GM12875 (cell line): Measurements from ENCODE around the gene ATP11A.

Source experiments
- H3K4me3 ChIP-seq: one replicate; pipeline ENCODE4 v1.5.1; 2011; ENCODE audit warnings: low read depth, low read length, control low read depth
- CTCF ChIP-seq: IDR thresholded peaks from 2 replicates; pipeline ENCODE4 v1.5.1; 2011; ENCODE audit warnings: low read depth, mild to moderate bottlenecking, control low read depth, inconsistent platforms, low read length, moderate library complexity, borderline replicate concordance; ENCODE audit not compliant: insufficient read depth

ATP11A gene

DNA sequence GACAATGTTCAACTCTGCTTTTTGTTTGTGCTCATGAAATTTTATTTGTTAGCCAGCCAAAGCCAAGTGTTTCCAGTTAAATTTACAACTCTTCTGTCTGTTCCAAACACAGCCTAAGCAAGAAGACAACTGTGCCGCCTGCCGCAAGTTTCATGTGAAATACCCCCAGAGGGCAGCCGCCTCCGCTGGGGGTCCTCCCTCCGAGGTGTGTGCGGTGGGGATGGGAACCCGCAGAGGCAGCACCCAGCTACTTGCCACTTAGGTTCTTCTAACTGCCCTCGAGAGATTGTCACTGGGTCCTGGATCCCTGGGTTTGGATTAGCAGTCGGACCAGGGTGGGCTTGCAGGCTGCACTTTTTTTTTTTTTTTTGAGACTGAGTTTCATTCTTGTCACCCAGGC lies 28.5 kb downstream of the ATP11A start:
- no peak for TF ChIP-seq CTCF
- no peak overlapping the region for H3K4me3 ChIP-seq

DNA sequence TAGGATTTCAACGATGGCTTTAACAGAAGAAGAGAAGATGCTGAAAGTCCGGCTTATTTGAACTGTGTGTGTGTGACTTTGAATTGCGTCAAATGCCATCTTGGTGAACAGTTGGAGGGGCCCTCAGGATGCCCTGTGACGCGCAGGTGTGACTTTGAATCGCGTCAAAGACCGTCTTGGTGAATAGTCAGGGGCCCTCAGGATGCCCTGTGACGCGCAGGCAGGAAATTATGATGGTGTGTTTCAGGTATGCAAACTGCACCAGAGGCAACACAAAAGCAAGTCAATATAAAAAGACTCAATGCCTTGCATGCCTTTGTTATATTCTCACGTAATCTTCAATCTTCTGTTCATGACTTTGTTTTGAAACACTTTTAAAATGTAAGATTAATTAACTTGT lies 29.2 kb downstream of the ATP11A start:
- no peak for TF ChIP-seq CTCF
- no peak overlapping the region for H3K4me3 ChIP-seq

- TF ChIP-seq CTCF: no peak
Observed at GRCh38 chr13:112719556-112719955, 29.7 kb downstream of the ATP11A start.

DNA sequence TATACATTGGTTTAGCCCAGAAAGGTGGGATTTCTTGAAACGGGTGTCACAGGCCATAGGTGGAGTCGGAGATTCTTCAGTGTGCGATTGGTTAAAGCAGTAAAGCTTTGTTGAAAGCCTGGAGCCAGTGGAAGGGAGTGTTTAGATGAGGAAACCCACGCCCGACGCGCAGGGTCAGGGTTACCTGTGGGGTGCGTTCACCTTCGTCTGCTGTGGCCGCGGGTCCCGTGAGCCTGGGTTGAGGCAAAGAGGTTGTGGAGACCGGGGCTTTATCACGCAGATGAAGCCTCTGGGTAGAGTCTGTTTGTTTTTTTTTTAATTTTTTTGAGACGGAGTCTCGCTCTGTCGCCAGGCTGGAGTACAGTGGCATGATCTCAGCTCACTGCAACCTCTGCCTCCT lies 30.4 kb downstream of the ATP11A start:
- no peak overlapping the region for H3K4me3 ChIP-seq

More at GRCh38 chr13:112719556-112719955, 29.7 kb downstream of the ATP11A start:
- no peak overlapping the region for H3K4me3 ChIP-seq

DNA sequence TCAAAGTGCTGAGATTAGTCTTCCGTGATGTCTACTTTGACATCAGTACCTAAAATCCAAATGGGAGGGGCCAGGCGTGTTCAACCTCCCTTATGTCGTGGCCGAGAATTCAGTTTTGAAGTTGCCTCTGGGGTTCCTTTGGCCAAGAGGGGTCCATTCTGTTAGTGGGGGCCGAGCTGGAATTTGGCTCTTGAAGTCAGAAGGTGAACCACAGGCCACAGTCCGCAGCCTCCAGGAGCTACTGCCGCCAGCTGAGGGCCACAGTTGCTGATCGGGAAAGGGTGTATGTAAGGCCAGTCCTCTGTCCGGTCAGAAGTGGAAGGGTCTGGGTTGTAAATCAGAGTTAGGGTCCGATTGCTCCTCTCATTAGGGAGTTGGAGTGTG lies 31.0 kb downstream of the ATP11A start:
- no peak overlapping the region for H3K4me3 ChIP-seq
- TF ChIP-seq CTCF: no peak

More for the DNA sequence above, 30.4 kb downstream of the ATP11A start:
- TF ChIP-seq CTCF: no peak

DNA sequence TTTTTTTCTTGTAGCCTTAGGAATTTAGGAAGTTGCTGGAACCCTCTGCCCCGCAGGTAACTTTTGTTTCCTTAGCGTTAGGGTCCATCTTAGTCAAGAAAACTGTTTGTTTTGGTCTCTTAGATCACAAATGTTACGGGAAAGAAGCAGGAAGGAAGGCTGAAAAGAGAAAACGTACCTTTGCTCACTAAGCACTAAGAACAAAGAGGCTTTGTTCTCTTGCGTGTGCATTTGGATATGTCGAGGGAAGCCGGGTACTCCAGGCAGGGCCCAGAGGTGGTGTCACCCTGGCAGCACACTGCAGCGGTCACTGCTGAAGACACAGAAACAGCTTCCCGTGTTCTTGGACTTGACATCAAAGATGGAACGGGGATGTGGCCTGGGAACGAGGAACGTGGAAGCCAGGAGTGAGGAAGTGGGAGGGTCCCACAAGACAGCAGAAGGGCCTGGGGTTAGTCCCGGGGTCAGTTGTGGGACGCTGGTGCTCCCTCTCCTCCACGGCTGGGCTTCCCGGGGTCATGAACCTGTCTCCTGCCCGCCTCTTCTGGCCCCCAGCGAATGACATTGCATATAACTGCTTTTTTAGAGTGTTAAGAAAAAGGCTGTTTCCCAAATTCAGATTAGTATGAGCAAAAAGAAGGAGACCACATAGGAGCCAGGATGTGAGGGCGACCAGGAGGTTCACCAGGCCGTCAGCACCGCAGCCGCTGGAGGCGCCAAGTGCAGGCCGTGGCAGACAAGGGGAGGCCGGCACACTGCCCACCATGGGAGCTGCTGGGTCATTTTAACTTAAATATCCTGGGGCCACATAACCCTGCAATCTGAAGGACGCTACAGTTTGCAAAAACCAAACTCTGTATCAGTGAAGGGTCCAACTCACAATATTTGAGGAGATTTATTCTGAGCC lies 31.6 kb downstream of the ATP11A start:
- no peak for TF ChIP-seq CTCF
- H3K4me3 ChIP-seq: no peak overlapping the region
